HG02610 (cell line): Measurements from ENCODE around the gene PRR5L.
"Not testable (repeated sequence)": the region's sequence is repeated elsewhere in the genome, so short reads cannot be mapped to it uniquely, and the experiment has no call there.

Source experiments
- ATAC-seq: cut with Tn5 transposase; IDR thresholded peaks from one replicate; pipeline ENCODE4 v1.9.1; 2021; ENCODE audit warnings: mild to moderate bottlenecking, moderate library complexity; ENCODE audit not compliant: unreplicated experiment

PRR5L gene

DNA sequence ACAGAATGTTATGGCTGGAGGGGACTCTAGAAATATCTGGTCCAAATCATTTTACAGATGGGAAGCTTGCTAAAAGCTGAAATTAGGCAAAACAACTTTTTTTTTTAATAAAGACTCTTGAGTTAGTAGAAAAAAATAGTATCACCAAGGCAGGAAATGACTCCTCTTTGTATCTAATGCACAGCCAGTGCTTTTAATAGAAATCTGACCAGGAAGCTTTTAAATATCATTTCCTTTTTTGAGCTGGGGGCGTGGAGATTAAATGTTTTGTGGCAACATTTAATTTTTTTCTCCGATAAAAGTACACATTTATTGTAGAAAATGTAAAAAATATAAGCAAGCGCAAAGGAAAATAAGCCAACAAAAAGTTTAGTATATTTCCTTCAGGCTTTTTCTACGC lies 191.5 kb downstream of the PRR5L start:
- no peak for ATAC-seq

GRCh38 chr11:36488096-36488495 lies 192.0 kb downstream of the PRR5L start:
- peak; percentile 54 for ATAC-seq

GRCh38 chr11:36490026-36490806 lies 194.1 kb downstream of the PRR5L start:
- no peak for ATAC-seq

GRCh38 chr11:36492724-36493304 lies 196.7 kb downstream of the PRR5L start:
- ATAC-seq: no peak

- ATAC-seq: no peak
These were observed 197.2 kb downstream of the PRR5L start for GRCh38 chr11:36493332-36493731.

DNA sequence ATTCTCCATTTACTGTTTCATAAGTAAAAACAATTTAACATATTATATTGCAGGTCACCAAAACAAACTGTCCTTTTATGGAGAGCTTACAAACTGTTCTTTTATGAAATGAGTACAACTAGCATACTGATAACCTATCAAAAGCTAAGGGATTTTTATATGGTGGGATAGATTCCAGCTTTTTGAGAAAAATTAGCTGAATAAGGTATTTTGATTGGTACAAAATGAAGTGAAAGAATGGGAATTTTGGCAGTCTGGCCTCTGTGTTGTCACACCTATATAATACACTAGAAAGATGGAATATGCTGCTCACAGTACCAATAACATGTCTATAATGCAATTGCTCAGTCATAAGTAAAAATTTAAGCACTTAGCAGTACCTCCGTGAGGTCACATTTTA lies 202.6 kb downstream of the PRR5L start:
- no peak for ATAC-seq

GRCh38 chr11:36499315-36499714 lies 203.2 kb downstream of the PRR5L start:
- no peak for ATAC-seq

GRCh38 chr11:36500315-36500721 lies 204.2 kb downstream of the PRR5L start:
- ATAC-seq: peak; percentile 97

DNA sequence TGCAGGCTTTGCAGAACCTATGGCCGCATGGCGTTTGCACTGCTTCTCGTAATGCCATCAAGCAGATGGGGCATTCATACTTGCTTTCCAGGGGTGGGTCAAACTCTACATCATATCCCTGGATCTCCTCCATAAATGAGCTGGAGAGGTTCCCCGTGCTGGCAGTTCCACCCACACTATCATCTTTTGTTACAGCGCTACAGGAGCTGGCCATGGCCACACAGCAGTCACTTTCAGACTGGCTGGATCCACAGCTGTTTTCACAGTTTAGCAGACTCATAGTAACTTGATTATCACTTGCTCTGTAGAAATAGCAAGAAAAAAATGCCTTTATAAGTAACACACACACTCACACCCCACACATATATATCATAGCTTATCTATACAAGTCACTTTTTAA lies 205.1 kb downstream of the PRR5L start:
- no peak for ATAC-seq

GRCh38 chr11:36507824-36508489 lies 211.9 kb downstream of the PRR5L start:
- no peak for ATAC-seq

DNA sequence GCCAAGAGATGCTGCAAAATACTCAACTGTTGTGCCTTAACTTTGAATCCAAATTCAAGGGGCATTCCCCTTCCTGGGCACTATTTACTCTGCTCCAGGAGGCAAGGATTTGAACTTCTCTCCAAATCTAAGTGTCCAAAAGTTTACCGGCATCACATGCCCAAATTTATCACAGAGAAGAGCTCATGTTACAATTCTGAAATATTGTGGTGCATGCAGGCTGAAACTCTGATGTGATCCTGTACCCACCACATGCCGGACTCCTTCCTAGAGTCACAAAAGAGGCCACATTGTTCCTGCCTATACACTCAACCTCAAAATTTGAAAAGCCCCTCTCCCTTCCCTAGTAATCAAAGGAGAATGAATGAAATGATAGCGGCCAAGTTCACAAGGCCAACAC lies 212.7 kb downstream of the PRR5L start:
- ATAC-seq: no peak

GRCh38 chr11:36509201-36509639 lies 213.1 kb downstream of the PRR5L start:
- ATAC-seq: peak; percentile 12

- peak; percentile 97 for ATAC-seq
These were observed 213.9 kb downstream of the PRR5L start, which contains the start of gene TRAF6 for GRCh38 chr11:36509694-36510593. TSS of gene TRAF6 (minus strand) at chr11:36510272. CDS start at chr11:36501515, 8,757 bp downstream.

DNA sequence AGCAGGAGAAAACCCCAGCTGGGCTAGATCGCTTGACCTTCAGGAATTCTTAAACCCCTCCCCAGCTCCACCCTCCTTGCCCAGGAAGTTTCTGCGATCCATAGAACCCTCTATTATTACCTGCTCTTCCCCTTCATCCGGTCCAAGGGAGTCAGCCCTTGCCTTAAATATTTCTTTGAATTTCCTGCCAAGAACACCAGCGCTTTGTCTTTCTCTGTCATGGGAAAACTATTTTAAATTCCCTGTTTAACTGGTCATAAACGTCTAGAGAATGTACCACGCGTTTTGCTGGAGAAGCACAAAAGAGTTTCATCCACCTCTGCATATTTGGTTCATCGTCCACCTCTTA lies 214.5 kb downstream of the PRR5L start:
- no peak for ATAC-seq

GRCh38 chr11:36511062-36511461 lies 215.0 kb downstream of the PRR5L start:
- ATAC-seq: not testable (repeated sequence)

DNA sequence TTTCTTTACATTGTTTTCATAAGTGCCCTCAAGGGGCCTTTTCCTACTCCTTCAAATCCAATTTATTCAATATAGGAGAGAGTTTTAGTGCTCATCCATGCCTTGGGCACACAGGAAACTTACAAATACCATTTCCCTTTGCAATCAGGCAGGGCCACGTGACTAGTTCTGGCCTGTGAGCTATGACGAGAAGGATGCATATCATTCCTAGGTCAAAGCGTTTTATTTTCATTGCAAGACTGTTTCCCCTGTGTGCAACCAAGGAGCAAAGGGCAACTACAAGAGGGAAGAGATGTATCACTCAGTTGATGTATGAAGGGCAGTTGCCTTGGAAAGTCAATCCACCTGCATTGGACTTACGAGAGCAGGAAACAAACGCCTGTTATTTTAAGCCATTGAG lies 215.9 kb downstream of the PRR5L start:
- ATAC-seq: no peak

DNA sequence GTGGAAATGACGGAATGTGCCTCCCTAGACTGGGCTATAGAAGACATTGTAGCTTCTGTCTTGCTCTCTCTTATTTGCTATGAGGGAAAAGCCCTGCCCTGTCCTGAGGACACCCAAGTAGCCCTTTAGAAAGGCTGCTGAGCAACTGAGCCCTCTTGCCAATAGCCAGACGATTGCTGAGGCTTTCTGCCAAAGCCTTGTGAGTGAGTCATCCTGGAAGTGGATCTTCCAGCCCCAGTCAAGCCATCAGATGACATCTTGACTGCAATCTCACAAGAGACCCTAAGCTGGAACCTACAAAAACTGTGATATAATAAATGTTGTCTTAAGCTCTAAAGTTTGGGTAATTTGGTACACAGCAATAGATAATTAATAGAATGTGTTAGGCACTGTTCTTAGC lies 217.9 kb downstream of the PRR5L start:
- ATAC-seq: no peak
